Midbrain (tissue), 1 donor: ENCODE measurements around the gene STK11IP.
A peak's percentile ranks its signal among the peaks of the same experiment; 100 is the strongest.
"Not testable (repeated sequence)": the region's sequence is repeated elsewhere in the genome, so short reads cannot be mapped to it uniquely, and the experiment has no call there.

Source experiments
- DNase-seq: peaks from one replicate; lab custom pipeline; 2025; lab: John Stamatoyannopoulos, UW

Gene STK11IP

DNA sequence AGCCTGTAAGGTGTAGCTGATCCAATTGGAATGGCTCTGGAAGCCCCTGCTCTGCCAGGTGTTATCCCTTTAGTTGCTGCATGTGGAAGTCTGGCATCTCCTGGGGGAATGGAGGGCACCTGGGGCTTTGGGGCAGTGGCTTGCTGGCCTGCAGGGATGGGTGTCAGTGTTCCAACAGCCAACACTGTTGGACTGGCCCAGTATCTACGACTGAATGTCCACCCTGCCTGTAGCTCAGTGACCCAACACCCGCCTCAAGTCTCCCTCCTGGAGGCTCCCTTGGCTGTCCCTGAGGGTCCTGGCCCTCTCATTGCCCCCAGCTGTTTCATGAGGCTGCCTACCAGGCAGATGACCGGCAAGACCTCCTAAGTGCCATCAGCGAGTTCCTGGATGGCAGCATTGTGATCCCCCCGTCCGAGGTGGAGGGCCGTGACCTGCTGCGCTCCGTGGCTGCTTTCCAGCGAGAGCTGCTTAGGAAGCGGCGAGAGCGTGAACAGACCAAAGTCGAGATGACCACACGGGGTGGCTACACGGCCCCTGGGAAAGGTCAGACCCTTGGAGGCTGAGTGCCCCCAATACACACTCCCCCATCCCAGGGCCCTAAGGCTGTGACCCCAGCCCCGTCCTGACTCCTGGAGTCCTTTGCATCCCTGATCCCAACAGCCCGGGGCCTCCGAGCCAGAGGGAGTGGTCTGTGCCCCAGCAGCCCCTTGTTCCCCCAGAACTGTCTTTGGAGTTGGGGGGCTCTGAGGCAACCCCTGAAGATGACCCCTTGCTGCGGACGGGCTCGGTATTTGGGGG lies 37.5 kb downstream of the STK11IP start:
- no peak for DNase-seq

DNA sequence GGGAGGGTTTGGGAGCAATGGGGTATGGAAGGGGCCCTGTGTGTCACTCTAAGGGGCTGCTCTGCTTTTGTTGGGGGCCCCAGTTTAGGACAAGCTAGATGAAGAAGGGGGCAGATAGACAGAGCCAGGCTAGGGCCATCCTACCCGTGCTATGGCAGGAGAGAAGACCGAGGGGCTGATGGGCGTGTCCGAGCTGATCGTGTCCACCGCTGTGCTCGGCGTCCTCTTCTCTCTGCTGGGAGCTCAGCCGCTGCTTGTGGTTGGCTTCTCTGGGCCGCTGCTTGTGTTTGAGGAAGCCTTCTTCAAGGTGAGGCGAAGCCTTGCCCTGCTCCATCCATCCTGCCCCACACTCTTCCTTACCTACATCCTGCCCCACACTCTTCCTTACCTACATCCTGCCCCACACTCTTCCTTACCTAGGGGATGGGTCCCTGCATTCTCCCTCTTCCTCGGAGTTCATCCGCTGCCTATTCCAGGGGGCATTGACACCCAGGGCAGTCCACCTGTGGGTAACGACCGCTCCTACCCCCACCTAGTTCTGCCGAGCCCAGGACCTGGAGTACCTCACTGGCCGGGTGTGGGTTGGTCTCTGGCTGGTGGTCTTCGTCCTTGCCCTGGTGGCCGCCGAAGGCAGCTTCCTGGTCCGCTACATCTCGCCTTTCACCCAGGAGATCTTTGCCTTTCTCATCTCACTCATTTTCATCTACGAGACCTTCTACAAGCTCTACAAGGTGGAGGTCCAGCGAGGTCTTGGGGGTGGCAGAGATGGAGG lies 38.7 kb downstream of the STK11IP start:
- no peak for DNase-seq

DNA sequence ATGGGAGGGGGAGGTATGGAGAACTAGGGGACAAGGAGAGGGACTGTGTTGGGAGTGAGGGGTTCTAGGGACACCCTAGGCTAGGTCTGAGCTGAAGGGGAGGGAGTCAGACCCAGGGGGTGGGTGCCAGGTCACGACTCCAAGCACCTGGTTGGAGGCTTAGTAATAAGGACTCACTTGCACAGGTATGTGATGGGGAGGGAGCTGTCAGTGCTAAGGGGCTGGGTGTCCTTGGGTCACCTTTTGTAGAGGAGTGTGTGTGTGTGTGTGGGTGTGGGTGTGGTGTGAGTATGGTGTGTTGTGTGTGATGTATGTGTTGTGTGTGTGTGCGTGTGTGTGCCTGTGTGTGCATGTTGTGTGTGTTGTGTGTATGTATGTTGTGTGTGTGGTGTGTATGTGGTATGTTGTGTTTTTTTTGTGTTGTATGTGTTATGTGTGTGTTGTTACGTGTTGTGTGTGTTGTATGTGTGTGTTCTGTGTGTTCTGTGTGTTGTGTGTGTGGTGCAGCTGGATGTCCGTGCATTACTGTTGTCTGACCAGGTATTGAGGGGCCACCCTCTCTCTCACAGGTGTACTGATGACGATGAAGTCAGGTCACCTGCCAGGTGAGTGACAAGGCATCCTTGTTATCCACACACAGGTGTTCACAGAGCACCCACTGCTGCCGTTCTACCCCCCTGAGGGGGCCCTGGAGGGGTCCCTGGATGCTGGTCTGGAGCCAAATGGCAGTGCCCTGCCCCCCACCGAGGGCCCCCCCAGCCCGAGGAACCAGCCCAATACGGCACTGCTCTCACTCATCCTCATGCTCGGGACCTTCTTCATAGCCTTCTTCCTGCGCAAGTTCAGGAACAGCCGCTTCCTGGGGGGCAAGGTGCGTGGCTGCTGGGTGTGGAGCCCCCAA lies 39.5 kb downstream of the STK11IP start:
- DNase-seq, result no peak

DNA sequence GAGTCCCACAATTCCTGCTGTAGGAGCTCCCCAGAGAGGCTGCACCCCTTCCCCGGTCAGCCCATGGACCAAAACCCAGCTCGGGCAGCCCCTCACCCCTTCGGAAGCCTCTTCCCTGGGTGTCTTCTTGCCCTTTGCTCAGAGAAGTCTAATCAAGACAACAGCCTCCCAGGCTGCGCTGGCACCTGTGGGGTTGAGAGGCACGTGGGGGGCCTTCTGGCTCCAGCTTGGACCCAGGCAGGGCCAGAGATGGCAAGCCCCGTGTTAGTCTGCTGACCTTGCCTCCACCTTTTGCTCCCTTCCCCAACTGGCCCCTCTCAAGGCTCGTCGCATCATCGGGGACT lies 40.2 kb downstream of the STK11IP start:
- DNase-seq, result no peak

DNA sequence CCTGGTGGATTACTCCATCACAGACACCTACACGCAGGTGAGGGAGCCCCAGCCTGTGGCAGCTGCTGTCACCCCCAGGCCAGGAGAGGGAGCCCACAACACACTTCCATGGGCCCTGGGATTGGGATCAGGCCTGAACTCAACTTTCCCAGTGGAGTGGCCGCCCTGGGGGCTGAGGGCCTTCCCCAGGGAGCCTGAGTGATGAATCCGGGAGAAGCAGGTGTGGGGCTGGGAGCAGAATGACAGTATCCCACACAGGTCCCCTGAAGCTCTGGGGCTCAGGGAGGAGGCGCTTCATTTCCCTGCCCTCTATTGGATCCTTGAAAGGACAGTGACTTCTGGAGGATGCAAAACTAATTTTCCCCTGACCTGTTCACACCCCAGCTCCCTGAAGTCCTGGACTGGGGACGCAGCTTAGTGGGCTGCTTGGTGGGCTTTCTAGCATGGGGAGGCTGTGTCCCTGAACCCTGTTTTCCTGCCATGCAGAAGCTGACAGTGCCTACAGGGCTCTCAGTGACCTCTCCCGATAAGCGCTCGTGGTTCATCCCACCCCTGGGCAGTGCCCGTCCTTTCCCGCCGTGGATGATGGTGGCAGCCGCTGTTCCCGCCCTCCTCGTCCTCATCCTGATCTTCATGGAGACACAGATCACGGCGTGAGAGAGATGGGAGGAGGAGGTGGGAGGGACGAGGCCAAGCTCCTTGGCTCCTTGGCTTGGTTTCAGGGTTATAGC lies 40.7 kb downstream of the STK11IP start:
- no peak for DNase-seq

DNA sequence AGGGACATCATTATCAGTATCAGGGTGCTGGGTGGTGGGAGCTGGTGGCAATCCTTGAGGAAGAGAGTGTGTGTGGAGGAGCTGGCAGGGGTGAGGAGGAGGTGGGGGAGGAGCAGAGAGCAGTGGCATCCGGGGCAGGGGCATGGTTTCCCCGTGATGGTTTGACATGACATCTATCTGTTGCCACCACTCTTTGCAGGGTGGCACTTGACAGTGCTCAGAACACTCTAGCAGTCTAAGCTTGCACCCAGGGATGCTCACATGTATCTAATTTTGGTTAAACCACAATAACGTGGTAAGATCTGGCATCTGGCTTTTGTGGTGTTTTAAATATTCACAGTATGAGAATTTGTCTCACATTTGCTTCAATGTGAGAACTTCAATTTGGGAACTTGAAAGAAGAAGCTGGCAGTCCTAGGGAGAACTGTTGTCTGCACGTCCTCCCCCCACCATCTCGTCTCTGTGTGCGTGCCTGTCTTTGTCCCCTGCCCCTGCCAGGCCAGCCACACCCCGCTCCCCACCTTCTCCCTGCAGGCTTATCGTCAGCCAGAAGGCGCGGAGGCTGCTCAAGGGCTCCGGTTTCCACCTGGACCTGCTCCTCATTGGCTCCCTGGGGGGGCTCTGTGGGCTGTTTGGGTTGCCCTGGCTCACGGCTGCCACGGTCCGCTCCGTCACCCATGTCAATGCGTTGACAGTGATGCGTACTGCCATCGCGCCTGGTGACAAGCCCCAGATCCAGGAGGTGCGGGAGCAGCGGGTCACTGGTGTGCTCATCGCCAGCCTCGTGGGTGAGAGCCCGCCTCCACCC lies 41.5 kb downstream of the STK11IP start:
- DNase-seq, result no peak

DNA sequence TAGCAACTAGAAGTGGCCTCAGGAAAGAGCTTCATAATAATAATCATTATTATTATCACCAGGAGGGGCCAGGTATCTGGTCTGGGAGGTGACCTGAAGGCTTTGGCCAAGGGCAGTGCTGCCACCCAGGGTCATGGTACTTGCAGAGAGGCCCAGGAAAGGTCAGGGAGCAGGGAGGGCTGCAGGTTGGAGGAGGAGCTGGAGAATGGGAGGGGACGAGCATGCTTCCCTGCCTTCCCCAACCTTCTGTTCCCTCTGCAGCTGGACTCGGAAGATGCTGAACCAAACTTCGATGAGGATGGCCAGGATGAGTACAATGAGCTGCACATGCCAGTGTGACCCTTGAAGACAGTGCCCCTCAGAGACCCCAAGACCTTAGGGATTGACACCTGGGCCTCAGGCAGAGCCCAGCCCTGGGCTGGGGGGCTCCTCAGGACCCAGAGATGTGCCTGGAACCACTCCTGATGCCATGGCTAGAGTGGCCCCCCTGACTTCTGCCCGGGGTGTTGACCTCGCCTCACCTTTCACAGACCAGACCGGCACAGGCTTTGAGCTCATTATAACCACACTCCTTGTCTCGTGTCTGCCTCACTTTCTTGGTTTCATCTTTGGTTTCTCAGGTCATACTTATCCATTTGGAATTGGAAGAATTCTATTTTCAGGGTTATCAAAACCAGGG lies 43.9 kb downstream of the STK11IP start:
- DNase-seq, result no peak

DNA sequence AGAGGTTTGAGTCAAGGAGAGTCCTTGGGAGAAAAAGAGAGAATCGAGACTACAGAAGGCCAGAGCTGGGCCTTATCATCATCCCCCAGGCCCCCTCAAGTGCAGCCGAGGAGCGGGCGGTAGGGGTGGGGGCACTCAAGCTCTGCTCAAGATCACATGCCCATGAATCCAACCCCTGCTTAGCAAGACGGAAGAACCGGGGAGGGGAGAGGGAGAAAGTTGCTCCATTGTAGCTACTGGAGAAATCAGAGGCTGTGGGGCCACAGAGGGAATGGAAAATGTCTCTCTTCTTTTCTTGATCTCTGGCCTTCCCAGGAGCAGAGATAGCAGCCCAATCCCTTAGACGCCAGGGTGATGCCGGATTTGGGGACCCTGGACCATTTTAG lies 44.4 kb downstream of the STK11IP start:
- no peak for DNase-seq

DNA sequence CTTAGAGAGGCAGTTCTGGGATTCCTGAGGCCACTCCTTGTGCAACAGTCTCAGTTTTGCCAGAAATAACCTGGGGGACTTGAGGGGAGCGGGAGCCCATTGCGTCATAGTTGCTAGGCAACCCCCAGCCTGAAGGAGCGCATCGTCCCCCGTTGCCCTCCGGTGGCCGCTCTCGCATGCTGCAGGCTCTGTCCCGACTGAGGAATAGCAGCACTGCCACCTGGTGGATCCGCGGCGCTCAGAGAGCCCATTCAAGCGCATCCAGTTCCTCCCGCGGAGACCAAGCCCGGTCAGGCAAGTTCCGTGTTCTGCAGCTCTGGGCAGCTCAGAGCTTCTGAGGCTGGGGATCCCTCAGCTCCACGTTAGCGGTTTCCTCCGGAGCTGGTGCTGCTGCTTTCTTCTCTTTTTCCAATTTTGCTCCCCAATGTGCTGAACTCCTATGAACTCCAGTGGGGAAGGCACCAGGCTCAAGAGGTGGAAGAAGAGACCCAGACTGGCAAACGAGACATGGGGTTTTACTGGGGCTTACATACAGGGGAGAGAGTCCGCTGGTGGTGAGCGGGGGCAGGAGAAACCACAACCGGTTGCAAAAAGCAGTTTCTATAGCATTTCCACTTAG lies 44.9 kb downstream of the STK11IP start:
- peak; percentile 95 for DNase-seq

DNA sequence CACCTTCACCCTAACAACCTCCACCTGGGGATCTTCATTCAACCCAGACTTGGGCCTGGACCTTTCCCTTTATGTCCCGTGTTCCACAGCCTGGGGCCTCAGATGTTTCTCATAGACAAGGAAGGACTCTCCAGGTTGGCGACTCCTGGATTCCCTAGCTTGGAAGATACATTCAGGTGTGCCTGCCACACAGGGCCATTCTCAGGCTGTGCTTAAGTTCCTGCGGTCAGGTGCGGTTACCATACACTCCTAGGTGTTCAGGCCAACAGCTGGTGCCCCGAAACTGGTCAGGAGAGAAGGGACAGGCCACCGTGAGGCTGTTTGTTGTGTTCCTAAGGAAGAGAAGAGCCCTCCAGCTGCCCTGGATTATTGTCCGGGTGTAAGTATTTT lies 45.4 kb downstream of the STK11IP start:
- no peak for DNase-seq

DNA sequence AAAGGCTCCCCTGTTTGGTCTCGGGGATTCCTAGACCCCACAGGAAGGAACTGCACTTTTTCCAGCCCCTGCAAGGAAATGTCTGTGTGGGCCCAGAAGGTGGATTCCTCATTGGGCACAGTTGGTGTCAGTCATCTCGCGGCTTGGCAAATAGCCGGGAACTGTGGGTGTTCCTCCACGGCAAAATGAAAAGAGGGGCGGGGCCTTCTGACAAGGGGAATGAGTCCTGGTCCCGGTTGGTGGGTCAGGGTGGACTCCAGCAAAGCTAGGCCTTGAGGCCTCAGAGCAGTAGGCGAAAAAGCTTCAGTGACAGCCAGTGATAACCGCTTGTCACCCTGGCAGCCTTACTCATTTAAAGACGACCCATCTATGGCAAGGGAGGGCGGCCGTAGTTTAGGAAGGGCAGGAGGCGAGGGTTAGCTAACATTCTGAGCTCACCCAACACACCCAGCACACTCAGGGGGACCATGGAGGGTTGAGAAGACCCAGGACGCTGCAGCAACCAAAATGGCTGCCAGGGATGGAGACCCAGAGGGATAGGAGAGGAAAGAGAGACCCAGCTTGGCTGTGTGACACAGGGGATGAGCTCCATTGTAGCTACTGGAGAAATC lies 46.2 kb downstream of the STK11IP start:
- no peak for DNase-seq

DNA sequence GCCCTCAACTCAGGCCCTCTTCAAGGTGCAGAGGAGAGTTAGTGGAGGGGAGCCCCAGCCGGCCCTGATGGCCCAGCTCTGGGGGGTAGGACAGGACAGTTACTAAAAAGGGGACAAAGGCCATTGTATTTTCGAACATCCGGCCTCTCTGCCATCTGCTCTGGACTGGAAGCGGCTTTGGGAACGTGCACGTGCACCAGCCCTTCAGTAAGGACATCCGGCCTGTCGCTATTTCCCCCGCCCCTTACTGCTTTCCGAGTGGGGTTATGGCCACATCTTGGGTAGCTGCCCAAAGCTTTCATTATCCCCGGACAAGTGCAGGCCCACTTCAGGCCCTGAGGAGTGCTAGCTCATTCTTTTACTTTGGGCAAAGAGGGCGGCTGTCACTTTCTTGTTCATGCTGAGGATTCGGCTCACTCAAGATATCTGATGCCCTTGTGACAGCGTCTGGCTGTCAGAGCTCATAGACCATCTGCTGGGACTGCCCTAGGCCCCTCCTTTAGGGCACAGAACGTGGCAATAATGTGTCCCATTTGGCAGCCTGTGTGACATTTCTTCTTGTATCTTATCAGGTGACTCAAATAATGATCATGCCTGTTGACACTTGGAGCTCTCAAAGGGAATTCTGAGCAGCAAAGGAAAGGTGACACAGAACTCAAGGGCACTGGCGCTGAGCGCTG lies 47.3 kb downstream of the STK11IP start:
- DNase-seq, result no peak

DNA sequence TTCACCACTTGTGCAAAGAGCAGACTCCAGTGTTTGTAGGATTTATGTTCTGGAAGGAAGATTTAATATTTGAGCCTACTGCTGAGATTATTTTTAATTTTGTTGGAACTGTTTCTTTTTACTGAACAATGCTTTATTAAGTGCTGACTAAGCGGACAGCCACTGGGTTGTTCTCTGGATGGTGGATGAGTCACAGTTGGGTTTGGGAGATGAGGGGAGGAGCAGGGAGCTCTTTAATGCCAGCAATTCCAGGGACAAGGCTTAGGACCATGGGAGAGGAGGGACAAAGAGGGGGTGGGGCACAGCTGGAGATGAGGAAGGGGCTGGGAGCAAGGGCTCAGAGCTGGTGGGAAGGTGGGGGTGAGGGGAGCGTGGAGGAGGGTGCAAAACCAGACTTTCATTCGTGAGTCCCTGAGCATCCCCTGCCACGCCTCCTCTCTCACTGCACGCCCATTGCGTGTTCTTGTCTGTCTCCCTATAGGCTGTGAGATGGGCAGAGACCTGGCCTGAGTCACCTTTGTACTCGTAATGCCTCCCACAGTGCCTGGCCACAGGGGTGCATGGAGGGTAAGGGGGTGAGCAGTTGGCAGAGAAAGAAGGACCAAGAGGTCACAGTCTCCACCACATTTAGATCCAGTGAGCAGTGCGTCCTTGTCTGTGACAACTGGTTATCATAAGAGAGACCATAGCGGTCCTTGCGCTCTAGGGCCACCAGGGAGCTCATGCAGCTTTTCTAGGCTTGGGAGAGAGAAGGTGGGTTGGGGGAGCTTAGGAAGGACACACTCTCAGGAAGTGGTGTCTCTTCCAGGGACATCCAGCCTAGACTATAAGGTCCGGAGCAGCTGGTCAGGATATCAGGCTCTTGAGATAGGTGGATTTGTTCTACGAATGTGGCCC lies 48.2 kb downstream of the STK11IP start:
- DNase-seq, result no peak

DNA sequence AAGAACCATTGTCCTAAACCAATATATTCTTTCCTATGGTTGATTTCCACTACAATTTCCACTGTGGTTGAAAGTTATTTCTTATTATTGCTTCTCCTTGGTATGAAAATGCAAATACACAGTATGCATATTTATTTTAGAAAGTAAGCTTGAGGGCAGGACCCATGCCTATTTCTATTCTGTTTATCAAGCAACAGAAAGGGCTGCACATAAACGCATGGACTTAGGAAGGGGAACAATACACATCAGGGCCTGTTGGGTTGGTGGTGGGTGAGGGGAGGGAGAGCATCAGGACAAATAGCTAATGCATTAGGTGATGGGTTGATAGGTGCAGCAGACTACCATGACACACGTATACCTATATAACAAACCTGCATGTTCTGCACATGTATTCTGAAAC lies 50.5 kb downstream of the STK11IP start:
- no peak for DNase-seq

DNA sequence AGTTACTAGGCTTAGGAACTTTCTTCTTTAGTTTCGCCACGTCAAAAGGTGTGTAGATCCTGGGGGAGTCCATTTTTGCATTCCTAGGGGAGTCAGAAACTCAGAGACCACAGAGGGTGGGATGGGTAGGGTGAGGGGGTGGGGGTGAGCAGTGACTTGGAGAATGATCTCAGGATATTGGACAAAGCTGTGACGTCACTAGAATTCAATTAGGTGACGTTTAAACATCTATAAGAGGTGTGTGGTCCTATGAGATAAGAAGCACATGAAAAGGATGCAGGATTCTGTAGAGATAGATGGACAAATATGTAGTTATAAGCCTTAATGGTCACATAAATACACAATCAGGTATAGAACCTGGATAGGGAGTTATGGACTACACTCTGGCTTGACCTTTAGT lies 51.3 kb downstream of the STK11IP start:
- DNase-seq, result no peak

DNA sequence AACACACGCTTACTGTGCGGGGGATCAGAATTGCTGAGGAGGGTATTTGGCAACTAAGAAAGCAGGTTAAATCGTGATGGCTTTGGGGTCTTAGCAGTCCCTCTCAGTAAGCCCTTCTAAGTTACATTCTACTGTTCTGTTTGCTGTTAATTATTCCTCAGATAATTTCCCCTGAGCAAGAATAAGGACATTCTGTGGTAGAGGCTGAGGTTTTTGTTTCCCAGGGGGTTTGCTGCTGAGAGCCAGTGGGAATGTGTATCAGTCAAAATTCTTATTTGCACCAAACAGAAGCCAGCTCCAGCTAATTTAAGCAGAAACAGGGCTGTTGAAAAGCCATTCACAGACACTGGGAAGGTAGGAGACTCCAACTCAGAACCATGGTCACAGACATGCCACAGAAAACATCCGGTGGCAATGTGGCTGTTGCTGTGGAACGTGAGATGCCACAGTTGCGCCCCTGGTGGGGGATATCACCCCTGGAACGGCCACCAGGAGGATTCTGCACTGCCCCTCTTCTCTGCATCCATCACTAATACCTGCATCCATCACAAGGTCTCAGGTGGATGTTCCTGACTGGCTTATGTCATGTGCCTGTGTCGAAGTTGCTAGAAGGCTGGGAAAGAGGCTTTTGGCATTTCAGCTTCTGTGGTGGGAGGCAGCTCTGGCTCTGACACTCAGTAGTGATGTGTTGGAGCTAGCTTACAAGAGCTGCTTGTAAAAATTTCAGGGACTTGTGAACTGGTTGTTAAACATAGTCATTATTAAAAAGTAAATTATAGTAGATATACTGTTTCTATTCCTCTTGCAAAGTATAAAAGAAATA lies 53.0 kb downstream of the STK11IP start:
- DNase-seq, result no peak

DNA sequence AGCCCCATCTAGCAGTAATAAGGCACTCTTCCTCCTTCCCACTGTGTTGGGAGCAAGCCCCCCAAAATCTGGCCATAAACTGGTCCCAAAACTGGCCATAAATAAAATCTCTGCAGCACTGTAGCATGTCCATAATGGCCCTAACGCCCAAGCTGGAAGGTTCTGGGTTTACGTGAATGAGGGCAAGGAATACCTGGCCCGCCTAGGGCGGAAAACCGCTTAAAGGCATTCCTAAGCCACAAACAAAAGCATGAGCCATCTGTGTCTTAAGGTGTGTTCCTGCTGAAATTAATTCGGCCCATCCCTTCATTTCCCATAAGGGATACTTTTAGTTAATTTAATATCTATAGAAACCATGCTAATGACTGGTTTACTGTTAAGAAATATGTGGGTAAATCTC lies 54.0 kb downstream of the STK11IP start:
- DNase-seq, result not testable (repeated sequence)
